Activated CD8-positive, alpha-beta memory T cell treated with anti-CD3 and anti-CD28 coated beads, Interleukin-2, amount 50 U/mL, for 4 hours (primary cell): ENCODE data around the gene EMC7.
"Not testable (repeated sequence)": the region's sequence is repeated elsewhere in the genome, so short reads cannot be mapped to it uniquely, and the experiment has no call there.

Experiments used
- DNase-seq: peaks from one replicate; pipeline ENCODE4 v3.0.0-alpha.2; 2020

Gene EMC7

DNA sequence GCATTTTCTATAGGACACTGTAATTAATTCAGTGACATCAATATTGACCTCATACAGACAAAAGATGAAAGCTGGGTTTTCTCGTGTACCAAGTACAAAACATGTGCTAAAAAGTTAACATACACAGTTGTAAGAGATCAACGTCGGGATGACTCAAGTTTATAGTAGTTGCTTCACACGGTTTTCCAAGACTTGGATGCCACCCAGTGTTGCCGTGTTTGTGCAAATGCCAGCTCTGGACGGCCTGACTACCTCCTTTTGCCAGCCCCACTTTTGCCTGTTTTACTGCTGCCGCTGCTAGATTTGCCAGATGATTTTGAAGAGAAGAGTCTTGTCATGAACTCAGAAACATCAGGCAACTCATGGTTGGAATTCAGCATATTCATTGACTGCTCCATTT is 17.6 kb downstream of the EMC7 start:
- no peak for DNase-seq

DNA sequence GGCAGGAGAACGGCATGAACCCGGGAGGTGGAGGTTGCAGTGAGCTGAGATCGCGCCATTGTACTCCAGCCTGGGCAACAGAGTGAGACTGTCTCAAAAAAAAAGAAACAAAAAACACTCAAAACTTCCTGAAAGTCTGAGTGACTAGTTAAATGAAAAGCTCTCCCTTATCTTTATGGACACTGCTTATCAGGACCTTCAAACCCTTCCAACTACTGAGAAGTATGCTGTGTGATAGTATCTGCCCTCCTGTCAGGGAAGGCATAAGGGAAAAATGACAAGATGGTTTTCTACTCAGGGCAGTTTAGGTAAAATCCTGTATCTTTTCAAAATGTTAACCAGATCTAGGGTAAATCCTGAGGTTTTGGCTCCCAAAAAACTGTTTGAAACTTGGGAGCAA is 21.8 kb downstream of the EMC7 start:
- no peak for DNase-seq

DNA sequence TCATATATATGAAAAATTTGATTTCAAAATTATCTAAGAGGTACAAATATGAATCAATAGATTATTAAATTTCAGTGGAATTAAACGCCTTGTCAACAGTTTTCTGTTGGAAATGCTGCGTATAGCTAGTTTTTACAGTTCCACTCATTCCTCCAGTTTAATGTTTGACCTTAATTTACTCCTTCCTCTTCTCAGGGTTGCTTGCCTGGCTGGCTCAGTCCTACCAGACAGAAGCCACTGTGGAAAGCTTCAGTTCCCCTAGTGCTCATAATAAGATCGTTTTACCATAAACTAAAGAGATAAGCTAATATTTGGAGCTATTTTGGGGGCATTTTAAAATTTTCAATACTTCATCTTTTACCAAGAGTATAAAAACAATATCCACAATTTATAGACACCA is 22.8 kb downstream of the EMC7 start:
- no peak for DNase-seq

DNA sequence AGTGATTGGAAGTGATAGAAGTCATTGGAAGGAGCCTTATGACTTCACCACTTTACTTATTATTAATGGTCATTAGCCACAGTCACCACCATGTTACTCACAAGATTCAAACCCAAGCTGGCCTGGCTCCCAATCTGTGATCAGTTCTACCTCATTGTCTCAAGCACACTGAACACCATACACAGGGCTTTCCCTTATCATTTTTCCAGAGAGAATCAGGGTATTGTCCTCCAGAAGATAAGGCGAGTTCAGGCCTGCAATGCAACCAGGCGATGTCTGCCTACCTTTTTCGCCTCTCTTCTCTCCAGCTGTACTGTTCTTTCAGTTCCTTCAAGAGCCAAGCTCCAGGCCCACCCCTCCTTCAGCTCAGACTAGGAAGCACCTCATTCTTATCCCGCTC is 24.9 kb downstream of the EMC7 start:
- DNase-seq = no peak

DNA sequence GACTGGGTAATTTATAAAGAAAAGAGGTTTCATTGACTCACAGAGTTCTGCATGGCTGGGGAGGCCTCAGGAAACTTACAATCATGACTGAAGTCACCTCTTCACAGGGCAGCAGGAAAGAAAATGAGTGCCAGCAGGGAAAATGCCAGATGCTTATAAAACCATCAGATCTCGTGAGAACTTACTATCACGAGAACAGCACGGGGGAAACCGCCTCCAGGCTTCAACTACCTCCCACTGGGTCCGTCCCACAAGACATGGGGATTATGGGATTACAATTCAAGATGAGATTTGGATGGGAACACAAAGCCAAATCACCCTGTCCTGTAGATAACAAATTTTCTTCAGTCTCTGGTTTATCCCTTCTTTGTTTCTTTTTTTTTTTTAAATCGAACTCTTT is 31.7 kb downstream of the EMC7 start:
- no peak for DNase-seq

DNA sequence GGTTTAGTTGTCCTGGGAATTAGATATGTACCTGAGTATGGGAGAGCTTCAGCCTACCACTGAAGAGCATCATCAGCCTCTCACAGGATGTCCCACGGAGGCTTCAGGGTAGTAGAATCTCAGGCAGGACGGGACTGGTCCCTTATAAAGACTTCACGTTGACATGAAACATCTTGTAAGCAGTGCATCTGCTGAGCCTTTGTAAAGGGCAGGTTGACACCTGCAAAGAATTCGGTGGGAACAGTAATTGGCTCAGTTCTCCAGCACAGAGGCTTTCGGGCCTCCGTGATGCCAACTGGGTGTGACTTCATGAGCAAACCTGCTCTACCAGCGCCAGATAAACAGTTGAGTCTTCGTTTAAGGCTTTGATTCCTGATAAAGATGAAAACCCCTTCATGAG is 35.7 kb downstream of the EMC7 start:
- no peak for DNase-seq

DNA sequence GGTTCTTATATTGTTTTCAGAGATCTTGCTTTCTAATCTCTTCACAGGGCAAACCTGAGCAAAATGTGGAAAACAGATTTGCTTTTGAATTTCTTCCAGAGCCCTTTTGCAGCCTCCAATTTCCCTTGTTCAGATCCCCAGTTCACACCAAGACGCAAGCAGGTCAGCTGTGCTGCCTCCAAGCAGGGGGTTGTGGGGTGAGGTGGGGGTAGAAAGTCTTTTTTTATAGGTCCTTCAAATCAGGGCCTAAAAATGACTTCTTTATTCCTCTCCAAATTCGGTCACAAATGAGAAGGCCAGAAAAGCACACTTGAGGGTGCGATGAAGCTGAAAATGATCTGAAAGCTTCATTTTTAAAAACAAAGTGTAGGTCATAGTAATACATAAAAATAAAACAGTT is 36.4 kb downstream of the EMC7 start:
- DNase-seq = no peak

DNA sequence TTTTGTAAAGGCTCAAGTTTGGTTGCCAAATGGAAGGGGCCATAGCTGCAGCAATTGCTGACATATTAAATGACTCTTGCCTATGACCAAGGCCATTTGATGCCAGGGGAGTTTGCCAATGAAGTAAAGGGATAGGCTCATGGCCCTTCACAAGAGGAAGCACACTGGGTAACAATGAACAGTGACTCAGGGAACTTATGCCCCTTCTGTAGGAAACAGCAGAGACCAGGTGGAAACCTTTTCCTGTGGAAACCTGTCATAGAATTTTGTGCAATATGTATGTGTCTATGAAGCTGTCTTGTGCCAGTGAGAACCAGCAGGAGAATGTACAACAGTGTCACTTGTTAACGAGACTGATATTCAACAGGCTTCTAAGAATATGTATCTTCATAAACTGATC is 37.2 kb downstream of the EMC7 start:
- no peak for DNase-seq

DNA sequence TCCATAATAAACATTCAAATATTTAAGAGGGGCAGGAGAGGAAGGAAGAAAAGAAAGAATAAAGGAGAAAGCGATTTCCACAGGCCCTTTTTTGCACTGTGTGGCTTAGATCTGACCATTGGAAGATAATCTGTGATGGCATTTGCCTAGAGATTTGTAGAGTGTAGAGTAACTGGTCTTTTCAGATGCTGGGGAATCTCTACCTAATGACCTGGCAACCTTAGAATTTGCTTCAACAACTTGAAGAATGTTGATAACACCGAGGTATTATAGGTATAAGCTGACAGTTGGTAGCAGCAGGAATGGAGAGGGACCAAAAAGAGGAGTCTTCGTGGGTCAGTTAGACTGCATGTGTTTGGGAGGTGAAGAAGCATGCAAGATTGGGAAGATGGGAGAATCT is 41.7 kb downstream of the EMC7 start:
- no peak for DNase-seq

DNA sequence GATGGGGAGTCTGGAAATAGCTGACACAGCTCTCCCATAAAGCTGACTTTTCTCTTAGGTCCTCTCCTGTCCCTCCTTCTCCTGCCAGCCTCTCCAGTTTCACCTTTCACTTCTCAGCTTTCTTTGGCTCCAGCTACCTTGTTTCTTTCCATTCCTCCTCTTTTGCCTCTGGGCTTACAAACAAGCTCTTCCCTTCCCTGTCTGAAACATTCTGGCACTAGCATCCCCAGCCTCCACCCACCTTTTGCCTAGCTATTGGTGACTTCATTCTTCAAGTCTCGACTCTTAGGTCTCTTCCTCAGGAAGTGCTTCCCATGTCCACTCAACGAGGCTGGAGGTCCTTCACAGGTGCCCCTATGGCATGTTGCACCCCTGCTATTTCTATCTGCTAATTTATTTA is 42.2 kb downstream of the EMC7 start:
- DNase-seq = no peak

DNA sequence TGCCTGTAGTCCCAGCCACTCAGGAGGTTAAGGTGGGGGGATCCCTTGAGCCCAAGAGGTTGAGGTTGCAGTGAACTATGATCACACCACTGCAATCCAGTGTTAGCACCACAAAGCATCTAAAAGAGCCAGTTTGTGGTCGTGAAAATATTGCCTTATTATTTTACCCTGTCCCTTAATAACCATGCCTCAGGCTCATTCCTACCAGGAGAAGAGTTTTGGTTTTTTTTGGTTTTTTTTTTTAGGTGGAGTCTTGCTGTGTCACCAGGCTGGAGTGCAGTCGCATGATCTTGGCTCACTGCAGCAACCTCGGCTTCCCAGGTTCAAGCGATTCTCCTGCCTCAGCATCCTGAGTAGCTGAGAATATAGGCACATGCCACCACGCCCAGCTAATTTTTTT is 44.8 kb downstream of the EMC7 start:
- DNase-seq = no peak

DNA sequence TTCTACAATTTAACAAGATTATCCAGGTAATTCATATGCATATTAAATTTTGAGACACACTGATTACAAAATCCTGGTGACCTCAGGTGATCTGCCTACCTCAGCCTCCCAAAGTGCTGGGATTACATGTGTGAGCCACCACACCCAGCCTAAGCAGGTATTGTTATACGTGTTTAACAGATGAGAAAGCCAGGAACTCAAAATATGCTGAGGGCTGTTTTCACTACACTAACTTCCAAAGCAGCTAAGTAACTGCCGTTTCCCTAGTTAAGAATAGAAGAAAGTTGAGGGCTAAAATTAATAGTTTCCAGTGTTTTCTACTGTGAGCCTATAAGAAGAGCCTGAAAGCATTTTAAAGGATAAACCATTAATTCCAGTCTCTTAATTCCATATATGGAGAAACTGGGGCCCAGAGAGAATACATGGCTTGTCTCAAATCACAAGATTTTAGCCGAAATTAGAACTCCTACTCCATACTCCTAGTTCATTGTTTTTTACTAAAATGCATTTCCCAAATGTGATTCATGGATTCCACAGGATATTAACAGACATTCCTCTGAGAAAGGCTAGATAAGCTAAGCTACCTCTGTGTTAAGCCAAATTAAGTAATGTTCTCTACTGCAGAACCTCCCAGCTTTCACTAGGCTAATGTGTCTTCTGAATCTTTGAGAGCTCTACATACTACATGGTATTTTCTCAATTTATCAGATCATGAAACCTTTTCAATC is 45.6 kb downstream of the EMC7 start:
- DNase-seq = no peak

DNA sequence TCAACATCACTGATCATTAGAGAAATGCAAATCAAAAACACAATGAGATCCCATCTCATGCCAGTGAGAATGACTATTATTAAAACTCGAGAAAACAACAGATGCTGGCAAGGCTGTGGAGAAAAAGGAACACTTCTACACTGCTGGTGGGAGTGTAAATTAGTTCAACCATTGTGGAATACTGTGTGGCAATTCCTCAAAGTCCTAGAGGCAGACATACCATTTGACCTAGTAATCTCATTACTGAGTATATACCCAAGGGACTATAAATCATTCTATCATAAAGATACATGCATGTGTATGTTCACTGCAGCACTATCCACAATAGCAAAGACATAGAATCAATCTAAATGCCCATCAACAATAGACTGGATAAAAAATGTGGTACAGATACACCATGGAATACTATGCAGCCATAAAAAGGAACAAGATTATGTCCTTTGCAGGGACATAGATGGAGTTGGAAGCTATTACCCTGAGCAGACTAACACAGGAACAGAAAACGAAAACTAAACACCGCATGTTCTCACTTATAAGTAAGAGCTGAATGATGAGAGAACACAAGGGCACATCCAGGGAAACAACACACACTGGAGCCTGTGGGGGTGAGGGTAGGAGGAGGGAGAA is 47.5 kb downstream of the EMC7 start:
- no peak for DNase-seq

DNA sequence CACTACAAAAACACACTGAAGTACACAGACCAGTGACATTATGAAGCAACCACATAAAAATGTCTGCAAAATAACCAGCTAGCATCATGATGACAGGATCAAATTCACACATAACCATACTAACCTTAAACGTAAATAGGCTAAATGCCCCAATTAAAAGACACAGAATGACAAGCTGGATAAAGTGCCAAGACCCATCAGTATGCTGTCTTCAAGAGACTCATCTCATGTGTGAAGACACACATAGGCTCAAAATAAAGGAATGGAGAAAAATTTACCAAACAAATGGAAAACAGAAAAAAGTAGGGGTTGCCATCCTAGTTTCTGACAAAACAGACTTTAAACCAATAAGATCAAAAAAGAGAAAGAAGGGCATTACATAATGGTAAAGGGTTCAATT is 51.3 kb downstream of the EMC7 start:
- not testable (repeated sequence) for DNase-seq

DNA sequence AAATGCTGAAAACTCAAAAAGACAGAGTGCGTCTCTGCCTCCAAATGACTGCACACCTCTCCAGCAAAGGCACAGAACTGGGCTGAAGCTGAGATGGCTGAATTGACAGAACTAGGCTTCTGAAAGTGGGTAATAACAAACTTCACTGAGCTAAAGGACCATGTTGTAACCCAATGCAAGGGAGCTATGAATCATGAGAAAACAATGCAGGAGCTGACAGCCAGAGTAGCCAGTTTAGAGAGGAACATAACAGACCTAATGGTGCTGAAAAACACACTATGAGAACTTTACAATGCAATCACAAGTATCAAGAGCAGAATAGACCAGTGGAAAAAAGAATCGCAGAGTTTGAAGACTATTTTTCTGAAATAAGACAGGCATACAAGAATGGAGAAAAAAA is 52.5 kb downstream of the EMC7 start:
- no peak for DNase-seq

DNA sequence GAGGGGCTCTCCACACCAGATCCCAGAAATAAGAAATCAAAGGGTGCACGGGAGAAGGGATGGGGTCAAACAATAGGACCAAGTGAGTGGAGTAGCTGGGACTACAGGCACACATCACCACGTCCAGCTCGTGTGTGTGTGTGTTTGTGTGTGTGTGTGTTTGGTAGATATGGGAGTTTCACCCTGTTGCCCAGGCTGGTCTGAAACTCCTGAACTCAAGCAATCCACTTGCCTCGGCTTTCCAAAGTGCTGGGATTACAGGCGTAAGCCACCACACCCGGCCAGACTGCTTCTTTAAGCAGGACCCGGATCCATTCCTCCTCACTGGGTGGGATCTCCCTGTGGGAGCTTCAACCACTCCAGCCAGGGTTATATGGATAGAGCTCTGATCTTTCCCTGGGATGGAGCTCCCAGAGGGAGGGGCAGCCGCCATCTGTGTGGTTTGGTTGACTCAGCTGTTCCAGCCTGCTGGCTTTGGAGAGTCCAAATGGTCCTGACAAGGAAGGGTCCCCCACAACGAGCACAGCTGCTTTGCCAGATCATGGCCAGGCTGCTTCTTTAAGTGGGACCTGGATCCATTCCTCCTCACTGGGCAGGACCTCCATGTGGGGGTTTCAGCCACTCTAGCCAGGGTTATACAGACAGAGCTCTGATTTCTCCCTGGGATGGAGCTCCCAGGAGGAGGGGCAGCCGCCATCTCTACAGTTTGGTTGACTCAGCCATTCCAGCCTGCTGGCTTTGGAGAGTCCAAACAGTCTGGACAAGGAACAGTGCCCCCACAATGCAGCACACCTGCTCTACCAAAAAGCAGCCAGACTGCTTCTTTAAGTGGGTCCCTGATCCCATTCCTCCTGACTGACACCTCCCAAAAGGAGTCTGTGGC is 53.5 kb downstream of the EMC7 start:
- no peak for DNase-seq

DNA sequence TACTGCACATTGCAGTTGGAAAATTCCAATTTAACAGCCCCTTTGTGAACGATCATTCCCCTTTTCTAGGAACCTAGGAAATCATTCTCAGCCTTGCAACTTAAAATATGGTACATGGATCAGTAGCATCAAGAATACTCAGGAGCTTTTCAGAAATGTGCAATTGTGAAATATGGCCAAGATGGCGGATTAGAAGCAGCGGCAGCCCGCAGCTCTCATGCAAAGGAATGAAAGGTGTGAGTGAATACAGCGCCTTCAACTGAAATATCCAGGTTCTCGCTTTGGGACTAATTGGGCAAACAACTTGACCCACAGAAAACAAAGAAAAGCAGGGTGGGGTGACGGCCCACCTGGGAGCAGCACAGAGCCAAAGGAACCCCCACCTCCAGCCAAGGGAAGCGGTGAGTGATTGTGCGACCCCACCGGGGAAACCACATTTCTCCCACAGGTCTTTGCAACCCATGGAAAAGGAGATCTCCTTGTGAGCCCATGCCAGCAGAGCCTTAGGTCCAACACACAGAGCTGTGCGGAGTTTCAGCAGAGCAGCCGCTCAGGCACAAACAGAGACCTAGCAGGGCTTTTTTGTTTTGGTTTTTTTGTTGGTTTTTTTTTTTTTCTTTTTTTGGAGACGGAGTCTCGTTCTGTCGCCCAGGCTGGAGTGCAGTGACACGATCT is 55.1 kb downstream of the EMC7 start:
- DNase-seq = no peak

DNA sequence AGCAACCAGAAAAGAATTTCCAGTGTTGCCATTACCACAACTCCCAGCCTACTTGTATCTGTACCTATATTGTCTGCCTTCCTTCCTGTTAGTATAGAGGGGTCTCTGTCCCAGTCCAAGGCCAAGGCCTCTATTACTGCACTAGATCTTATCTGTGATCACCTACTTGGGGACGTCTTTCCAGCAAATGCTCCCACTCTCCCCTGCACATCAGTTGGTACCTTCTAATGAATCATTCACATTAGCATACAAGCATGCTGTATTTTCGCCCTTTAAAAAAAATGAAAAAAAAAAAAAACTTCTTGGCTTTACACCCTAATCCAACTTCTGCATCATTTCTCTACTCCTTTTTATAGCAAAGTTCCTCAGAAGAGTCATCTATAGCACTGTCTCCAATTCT is 57.8 kb downstream of the EMC7 start:
- DNase-seq = no peak

DNA sequence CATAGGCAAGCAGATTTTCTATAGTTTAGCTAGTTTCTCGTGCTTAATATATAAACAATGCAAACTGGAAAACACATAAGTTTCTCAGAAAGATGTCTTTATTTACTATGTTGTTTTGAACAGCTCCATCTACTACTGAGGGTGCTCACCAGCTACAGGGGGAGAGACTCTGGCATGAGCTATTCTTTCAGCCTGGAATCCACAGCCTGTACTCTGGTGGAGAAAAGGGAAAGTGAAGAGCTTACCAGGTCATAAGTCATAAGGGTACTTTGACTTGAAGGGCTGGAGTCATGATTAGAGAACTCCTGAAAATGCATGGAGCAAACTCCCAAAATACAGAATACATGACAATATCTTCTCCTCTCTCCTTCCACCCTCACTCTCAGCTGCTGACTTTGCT is 58.3 kb downstream of the EMC7 start:
- DNase-seq = no peak

DNA sequence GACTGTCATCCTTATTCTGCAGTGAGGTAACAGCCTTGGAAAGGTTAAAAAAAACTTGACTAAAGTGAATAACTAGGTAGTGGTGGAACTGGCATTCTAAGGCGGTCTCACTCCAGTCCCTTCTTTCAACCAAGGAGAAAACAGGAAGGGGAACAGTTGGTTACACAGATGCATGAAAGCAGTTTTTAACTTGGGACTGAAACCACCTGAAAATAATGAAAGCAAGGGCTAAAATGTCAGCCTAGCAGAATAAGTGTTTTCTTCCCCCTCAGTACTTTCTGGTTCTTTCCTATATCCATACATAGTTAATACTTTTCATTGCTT is 61.9 kb downstream of the EMC7 start:
- DNase-seq = no peak

DNA sequence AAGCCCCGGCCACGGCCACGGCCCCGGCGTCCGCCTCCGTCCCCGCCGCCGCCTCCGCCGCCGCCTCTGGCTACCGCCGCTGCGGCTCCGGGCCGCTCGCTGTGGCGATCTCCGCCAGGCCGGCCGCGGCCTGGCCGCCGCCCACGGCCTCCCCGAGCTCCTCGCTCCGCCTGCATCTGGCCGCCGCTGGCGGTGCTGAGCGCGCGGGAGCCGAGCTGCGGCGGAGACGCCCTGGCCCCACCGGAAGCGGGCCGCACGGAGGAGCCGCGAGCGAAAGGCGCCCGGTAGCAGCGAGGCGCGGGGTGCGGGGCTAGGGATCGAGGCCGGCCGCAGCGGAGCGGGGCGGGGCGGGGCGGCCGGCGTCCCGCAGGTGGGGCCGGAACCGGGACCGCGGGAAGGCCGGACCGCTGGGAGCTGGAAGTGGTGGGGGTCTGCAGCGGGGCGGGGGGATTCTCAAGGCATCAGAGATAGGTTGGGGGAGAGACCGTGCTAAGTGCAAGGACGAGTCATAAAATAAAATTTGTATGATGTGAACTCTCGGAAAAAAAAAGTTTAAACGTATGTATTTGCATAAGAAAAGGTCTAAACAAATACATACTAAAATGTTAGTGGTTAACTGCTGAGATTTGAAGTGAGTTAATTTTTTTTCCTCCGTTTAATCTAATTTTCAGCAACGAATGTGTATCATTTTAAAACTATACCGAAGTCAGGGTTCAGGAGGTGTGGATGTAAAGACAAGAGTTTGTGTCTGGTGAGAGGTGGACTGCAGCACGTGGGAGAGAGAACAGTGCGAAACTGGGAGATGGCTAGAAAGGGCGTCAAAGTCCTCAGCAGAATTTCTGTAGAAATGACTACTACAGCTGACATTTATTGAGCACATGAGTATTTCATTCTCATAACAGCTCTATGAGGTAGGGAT is 62.5 kb downstream of the EMC7 start, which contains the start of gene AVEN:
Gene AVEN (minus strand): TSS at position 334 of the 919 bp plus-strand sequence. CDS start 158 bp downstream, at position 176.
- peak; percentile 59 for DNase-seq
